GM18520 (cell line): ENCODE results near the gene ANAPC13.

Source experiments
- ATAC-seq: cut with Tn5 transposase; IDR thresholded peaks from one replicate; pipeline ENCODE4 v1.9.1; 2021; ENCODE audit not compliant: unreplicated experiment

ANAPC13 gene

GRCh38 chr3:134485718-134486576 lies at the start of gene ANAPC13, which contains the start of gene CEP63:
Gene ANAPC13 (minus strand): TSS chr3:134485985. CDS start chr3:134482904, 3,081 bp downstream.
Gene CEP63 (plus strand): TSS chr3:134486057. CDS start chr3:134495321, 9,264 bp downstream.
- peak; percentile 66 for ATAC-seq

- ATAC-seq = no peak
Measured at GRCh38 chr3:134535186-134535970, 49.6 kb upstream of the ANAPC13 start.

GRCh38 chr3:134533493-134533892 lies 47.7 kb upstream of the ANAPC13 start:
- ATAC-seq = no peak

- ATAC-seq = no peak
Measured at GRCh38 chr3:134527538-134528186, 41.9 kb upstream of the ANAPC13 start.

GRCh38 chr3:134527037-134527436 lies 41.3 kb upstream of the ANAPC13 start:
- no peak for ATAC-seq

- no peak for ATAC-seq
Measured at GRCh38 chr3:134526319-134526718, 40.5 kb upstream of the ANAPC13 start.

- no peak for ATAC-seq
Measured at GRCh38 chr3:134525293-134525692, 39.5 kb upstream of the ANAPC13 start.

GRCh38 chr3:134522541-134522940 lies 36.8 kb upstream of the ANAPC13 start:
- no peak for ATAC-seq

GRCh38 chr3:134517791-134518190 lies 32.0 kb upstream of the ANAPC13 start:
- no peak for ATAC-seq

GRCh38 chr3:134516905-134517304 lies 31.1 kb upstream of the ANAPC13 start:
- no peak for ATAC-seq

- no peak for ATAC-seq
Measured at GRCh38 chr3:134511500-134511899, 25.7 kb upstream of the ANAPC13 start.

- ATAC-seq = no peak
Measured at GRCh38 chr3:134505485-134505884, 19.7 kb upstream of the ANAPC13 start.

- no peak for ATAC-seq
Measured at GRCh38 chr3:134504132-134504531, 18.3 kb upstream of the ANAPC13 start.

GRCh38 chr3:134503266-134503665 lies 17.5 kb upstream of the ANAPC13 start:
- no peak for ATAC-seq

- no peak for ATAC-seq
Measured at GRCh38 chr3:134496471-134497071, 10.8 kb upstream of the ANAPC13 start.

- no peak for ATAC-seq
Measured at GRCh38 chr3:134495980-134496379, 10.2 kb upstream of the ANAPC13 start.

GRCh38 chr3:134494495-134494894 lies 8.7 kb upstream of the ANAPC13 start:
- no peak for ATAC-seq

GRCh38 chr3:134487406-134487805 lies 1.6 kb upstream of the ANAPC13 start:
- no peak for ATAC-seq

- no peak for ATAC-seq
Measured at GRCh38 chr3:134486577-134487041, 824 bp upstream of the ANAPC13 start.

GRCh38 chr3:134485075-134485717 lies 589 bp downstream of the ANAPC13 start:
- ATAC-seq = peak; percentile 1
